NCI-H748 treated with DMSO at 0.1 percent for 48 hours (cell line): Measurements from ENCODE around the gene JADE3.
"Not testable (repeated sequence)": the region's sequence is repeated elsewhere in the genome, so short reads cannot be mapped to it uniquely, and the experiment has no call there.

Experiments used
- DNase-seq: peaks from one replicate; lab custom pipeline; 2025; lab: John Stamatoyannopoulos, UW

The JADE3 gene

GRCh38 chrX:46935295-46935694, 23.1 kb downstream of the JADE3 start:
- no peak for DNase-seq

DNA sequence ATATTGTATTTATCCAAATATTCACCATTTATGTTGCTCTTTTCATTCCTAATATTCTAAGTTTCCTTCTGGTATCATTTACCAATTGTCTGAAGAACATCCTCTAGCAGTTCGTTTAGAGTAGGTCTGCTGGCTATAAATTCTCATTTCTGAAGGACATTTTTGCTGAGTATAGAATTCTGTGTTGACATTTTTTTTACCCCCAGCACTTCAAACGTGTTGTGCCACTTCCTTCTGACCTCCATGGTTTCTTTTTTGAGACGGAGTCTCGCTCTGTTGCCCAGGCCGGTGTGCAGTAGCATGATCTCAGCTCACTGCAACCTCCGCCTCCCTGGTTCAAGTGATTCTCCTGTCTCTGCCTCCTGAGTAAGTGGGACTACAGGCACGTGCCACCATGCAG, 26.4 kb downstream of the JADE3 start:
- no peak for DNase-seq

DNA sequence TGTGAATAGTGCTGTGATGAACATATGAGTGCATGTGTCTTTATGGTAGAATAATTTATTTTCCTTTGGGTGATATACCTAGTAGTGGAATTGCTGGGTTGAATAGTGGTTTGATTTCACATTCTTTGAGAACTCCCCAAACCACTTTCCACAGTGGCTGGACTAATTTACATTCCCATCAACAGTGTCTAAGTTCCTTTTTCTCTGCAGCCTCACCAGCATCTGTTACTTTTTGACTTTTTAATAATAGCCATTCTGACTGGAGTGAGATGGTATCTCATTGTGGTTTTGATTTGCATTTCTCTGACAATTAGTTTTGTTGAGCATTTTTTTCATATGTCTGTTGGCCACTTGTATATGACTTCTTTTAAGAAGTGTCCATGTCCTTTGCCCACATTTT, 29.1 kb downstream of the JADE3 start:
- no peak for DNase-seq

DNA sequence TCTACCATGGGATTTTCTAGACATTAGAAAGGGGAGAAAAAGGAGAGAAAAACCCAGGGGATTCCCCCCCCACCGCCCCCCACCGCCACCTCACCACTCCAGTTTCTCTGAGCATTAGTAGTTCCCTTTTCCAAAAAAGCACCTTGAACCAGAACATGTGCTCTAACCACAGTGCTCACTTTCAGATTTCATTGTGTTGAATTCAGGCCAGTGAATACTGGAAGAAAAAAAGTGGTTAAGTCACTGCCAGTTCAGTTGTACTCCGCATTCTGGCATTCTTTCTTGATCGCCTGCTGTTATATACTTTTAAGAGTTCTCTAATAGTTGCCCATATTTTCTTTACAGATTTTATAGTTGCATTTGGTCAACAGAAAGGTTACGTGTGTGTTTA, 40.9 kb downstream of the JADE3 start:
- DNase-seq = no peak

DNA sequence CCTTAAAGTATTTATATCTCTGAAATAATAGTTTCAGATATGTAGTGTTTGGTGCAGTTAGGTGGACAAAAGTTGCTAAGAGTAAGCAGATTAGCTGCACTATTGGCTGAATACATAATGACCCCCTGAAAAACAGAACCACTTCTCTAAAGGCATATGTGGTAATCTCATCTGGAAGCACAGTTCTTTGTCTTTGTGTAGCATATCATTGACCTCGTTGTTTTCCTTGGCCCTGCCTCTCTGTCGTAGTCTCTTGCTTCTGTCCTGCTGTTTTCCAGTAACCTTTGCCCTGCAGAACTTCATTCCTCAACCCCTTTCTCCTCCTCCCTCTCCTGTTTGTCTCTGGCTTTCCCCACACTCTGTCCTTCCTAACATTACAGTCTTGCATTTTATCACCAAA, 41.4 kb downstream of the JADE3 start:
- no peak for DNase-seq

GRCh38 chrX:46954716-46955115, 42.5 kb downstream of the JADE3 start:
- no peak for DNase-seq

- not testable (repeated sequence) for DNase-seq
Measured at GRCh38 chrX:46956589-46956988, 44.4 kb downstream of the JADE3 start.

DNA sequence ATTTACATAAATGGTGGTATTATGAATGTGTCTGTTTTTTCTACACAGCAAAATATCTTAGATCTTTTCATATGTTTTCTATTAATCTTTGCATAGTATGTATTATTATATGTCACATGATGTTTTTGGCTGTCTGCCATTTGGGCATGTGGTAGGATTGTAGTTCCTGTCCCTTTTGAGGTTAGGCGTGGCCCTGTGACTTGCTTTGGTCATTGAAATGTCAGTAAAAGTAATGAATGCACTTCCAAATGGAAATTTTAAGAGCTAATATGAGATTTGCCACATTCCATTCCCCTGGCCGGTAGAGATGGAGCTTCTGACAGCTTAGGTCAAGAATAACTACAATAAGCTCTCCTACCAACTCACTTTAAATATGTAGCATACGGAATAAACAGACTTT, 45.1 kb downstream of the JADE3 start:
- no peak for DNase-seq

DNA sequence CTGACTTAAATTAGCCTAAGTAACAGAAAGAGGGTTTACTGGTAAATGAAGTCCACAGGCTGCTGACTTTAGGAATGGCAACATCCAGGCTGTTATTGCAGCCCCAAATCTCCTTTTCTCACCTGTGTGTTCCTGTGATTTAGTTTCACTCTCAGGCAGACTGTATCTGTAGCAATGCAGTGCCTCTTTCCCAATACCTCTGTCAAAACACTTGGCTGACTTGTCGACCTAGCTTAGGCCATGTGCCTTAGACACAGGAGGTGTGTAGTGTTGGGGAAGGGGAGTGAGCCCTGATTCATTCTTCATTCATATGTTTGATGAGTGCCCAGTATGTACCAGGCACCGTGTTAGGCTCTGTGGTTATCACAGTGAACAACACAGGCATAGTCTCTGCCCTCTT, 46.9 kb downstream of the JADE3 start:
- DNase-seq = no peak

- DNase-seq = no peak
Measured at GRCh38 chrX:46959985-46960700, 47.9 kb downstream of the JADE3 start.

DNA sequence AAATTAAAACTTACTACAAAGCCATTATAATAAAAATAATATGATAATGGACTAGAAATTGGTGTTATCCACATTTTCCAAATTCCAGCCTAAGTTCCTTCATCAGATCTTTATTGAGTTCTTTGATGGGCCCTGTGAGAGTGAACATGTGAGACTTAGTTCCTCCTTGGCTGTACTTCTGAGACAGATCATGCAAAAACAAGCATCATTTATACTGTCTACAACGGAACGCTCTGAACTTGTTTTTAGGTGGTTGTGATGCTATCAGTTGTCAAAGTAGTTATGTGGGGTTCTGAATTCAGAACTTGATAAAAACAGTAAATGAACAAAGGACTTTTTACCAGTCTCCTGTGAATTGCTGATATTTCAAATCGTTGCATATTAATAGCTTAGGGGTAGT, 48.9 kb downstream of the JADE3 start:
- no peak for DNase-seq

DNA sequence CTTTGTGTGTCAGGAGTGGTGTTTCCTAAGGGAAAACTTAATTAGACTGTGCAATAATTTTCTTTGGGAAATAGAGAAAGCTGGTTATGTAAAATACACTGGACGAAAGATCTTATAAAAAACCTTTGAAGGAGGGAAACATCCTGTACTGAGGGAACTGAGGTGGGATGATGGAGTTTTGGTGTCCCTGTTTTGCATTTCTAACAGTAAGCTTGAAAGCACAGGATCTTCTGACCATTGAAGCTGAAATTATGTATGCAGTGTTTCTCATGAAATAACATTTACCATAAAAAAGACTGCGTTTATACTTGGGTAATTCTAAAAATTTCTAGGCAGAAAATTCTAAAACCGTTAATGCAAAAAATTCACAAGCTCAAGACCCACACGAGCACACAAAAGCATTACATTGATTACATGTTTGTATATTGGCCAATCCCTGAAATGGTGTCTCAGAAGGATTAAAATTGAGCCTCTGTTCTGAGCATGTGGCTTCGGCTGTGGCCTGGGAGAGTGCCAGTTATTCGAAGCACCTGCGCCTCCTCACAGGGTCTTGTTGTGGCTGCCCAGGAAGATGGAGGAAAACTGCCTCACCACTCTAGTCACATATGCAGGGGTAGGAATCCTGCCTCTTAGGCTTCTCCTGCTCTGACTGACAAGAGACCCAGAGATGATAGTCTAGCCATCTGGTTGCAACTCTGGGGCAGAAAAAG, 49.5 kb downstream of the JADE3 start:
- no peak for DNase-seq

- DNase-seq = no peak
Measured at GRCh38 chrX:46965125-46965758, 53.0 kb downstream of the JADE3 start.

GRCh38 chrX:46967547-46967946, 55.3 kb downstream of the JADE3 start:
- DNase-seq = no peak

DNA sequence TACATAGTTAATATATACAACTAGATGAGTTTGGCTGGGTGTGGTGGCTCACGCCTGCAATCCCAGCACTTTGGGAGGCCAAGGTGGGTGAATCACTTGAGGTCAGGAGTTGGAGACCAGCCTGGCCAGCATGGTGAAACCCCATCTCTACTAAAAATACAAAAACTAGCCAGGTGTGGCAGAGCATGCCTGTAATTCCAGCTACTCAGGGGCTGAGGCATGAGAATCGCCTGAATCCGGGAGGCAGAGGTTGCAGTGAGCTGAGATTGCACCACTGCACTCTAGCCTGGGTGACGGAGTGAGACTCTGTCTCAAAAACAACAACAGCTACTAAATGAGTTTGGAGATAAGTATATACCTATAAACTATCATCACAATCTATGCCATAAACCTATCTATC, 64.8 kb downstream of the JADE3 start:
- not testable (repeated sequence) for DNase-seq

GRCh38 chrX:46978341-46979291, 66.4 kb downstream of the JADE3 start:
- DNase-seq = peak; percentile 29

- no peak for DNase-seq
Measured at GRCh38 chrX:46984705-46985104, 72.5 kb downstream of the JADE3 start.

DNA sequence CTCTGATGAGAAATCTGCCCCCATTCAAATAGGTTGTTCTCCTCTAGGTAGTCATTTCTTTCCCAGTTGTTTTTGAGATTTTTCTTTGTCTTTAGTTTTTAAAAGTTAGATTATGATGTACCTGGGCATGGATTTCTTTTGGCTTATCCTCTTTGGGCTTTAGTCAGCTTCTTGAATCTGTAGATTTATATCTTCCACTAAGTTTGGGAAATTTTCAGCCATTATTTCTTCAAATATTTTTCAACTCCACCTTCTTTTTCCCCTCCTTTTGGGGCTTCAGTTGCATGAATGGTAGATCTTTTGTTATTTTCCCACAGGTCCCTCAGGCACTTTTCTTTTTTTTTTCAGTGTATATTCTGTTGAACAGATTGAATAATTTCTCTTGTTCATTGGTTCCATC, 77.3 kb downstream of the JADE3 start:
- DNase-seq = no peak

DNA sequence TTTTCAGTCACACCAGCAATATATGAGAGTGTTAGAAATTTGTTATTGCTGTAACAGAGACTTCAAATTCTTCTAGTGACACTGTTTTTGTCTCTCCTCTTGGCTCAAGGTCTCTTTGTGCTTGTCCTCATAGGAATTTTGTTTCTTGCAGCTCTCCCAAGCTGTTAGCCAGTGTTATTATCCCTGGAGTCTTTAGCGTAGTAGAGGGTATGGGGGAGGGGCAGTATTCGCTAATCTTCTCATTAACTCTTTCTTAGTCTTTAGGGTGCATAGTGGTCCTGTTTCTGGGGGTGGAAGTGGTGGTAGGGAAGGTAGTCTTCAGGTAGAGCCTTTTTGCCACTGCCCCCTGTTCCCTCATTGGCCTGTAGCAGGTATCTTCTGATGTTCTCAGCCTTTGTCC, 79.4 kb downstream of the JADE3 start:
- DNase-seq = no peak

DNA sequence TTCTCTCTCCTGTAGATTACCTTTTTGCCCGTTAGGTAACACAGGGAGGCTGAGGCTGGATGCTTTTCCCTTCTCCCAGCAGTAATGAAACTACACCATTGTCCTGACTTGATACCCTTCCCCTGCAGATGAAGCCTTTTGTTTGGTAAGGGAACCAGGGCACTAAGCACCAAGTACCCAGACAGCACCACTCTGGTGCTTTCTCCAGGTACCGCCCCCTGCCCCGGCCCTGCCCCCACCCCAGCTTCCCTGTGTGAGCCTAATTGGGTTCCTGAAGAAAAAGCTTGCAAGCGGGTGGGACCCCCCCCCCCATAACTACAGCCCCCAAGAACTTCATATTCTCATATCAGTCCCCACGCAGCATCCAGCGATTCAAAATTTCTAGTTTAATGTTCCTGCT, 79.8 kb downstream of the JADE3 start:
- no peak for DNase-seq

- no peak for DNase-seq
Measured at GRCh38 chrX:46994096-46994495, 81.9 kb downstream of the JADE3 start.

GRCh38 chrX:47012131-47012530, 99.9 kb downstream of the JADE3 start:
- no peak for DNase-seq
